Neuronal stem cell (in vitro differentiated cells): ENCODE results near the gene GABARAPL2.
A peak's percentile ranks its signal among the peaks of the same experiment; 100 is the strongest.

Experiments
- DNase-seq: peaks from one replicate; pipeline ENCODE4 v3.0.0-alpha.2; 2013; ENCODE audit warnings: low spot score
- H2AFZ ChIP-seq: one replicate; pipeline ENCODE4 v1.6.1; 2013; ENCODE audit warnings: mild to moderate bottlenecking, low read length, inconsistent platforms
- H2AK5ac ChIP-seq: 2 replicates; pipeline ENCODE4 v1.6.1; 2013; ENCODE audit warnings: low read depth, mild to moderate bottlenecking, inconsistent platforms, low read length, moderate library complexity, mixed read lengths
- H2BK120ac ChIP-seq: 2 replicates; pipeline ENCODE4 v1.6.1; 2013; ENCODE audit warnings: low read depth, mild to moderate bottlenecking, inconsistent platforms, low read length, moderate library complexity, mixed read lengths
- H2BK12ac ChIP-seq: one replicate; pipeline ENCODE4 v1.6.1; 2013; ENCODE audit warnings: low read length, inconsistent platforms
- H2BK15ac ChIP-seq: 2 replicates; pipeline ENCODE4 v1.6.1; 2013; ENCODE audit warnings: mild to moderate bottlenecking, low read length, inconsistent platforms, mixed read lengths
- H2BK5ac ChIP-seq: one replicate; pipeline ENCODE4 v1.6.1; 2013; ENCODE audit warnings: inconsistent platforms, mild to moderate bottlenecking, low read length, moderate library complexity
- H3K14ac ChIP-seq: one replicate; pipeline ENCODE4 v1.6.1; 2013; ENCODE audit warnings: low read length, inconsistent platforms
- H3K18ac ChIP-seq: 2 replicates; pipeline ENCODE4 v1.6.1; 2013; ENCODE audit warnings: low read length, inconsistent platforms
- H3K23ac ChIP-seq: 2 replicates; pipeline ENCODE4 v1.6.1; 2013; ENCODE audit warnings: low read depth, mild to moderate bottlenecking, mixed read lengths, low read length, inconsistent platforms; ENCODE audit not compliant: poor library complexity
- H3K27ac ChIP-seq: replicated peaks from 3 replicates; pipeline ENCODE4 v1.5.1; 2013; ENCODE audit warnings: low read length, inconsistent platforms
- H3K27me3 ChIP-seq, 3 experiments: 2 replicates each; pipeline ENCODE4 v1.6.1; 2013; ENCODE audit warnings: low read length in 3 of 3, mild to moderate bottlenecking in 2 of 3, inconsistent platforms in 1 of 3, low read depth in 1 of 3, mixed read lengths in 1 of 3, moderate library complexity in 1 of 3; ENCODE audit not compliant: control insufficient read depth in 3 of 3, insufficient read depth in 3 of 3
- H3K36me3 ChIP-seq, 2 donors: replicated peaks in 1 of 2; 2 replicates each; pipeline ENCODE4 v1.6.1; 2013; ENCODE audit warnings: low read length in 2 of 2; ENCODE audit not compliant: control insufficient read depth in 2 of 2, insufficient read depth in 2 of 2
- H3K4ac ChIP-seq: 2 replicates; pipeline ENCODE4 v1.6.1; 2013; ENCODE audit warnings: inconsistent platforms, mild to moderate bottlenecking, low read length, moderate library complexity
- H3K4me1 ChIP-seq, 2 donors: 1 replicate in 1 of 2; 2 replicates in 1 of 2; pipeline ENCODE4 v1.6.1; 2013; ENCODE audit warnings: low read length in 2 of 2, low read depth in 1 of 2; ENCODE audit not compliant: control insufficient read depth in 2 of 2, insufficient read depth in 1 of 2
- H3K4me2 ChIP-seq: one replicate; pipeline ENCODE4 v1.6.1; 2013; ENCODE audit warnings: mild to moderate bottlenecking, low read length, inconsistent platforms; ENCODE audit not compliant: insufficient read depth, poor library complexity, severe bottlenecking
- H3K4me3 ChIP-seq, 2 donors: 2 replicates each; pipeline ENCODE4 v1.5.1; 2013; ENCODE audit warnings: low read length in 2 of 2, mild to moderate bottlenecking in 2 of 2, inconsistent platforms in 1 of 2, moderate library complexity in 1 of 2
- H3K79me1 ChIP-seq: one replicate; pipeline ENCODE4 v1.6.1; 2013; ENCODE audit warnings: low read depth, mild to moderate bottlenecking, inconsistent platforms, low read length, moderate library complexity
- H3K9ac ChIP-seq: one replicate; pipeline ENCODE4 v1.6.1; 2013; ENCODE audit warnings: mild to moderate bottlenecking, low read depth, low read length, inconsistent platforms; ENCODE audit not compliant: poor library complexity
- H3K9me3 ChIP-seq, 2 donors: replicated peaks in 1 of 2; 2 replicates each; pipeline versions ENCODE3 to v1.6.1; 2013; ENCODE audit warnings: low read length in 2 of 2, mild to moderate bottlenecking in 2 of 2, inconsistent platforms in 1 of 2, low read depth in 1 of 2, mixed read lengths in 1 of 2, moderate library complexity in 1 of 2; ENCODE audit not compliant: control insufficient read depth in 2 of 2, insufficient read depth in 1 of 2
- H4K8ac ChIP-seq: one replicate; pipeline ENCODE4 v1.6.1; 2013; ENCODE audit warnings: low read depth, mild to moderate bottlenecking, inconsistent platforms, low read length, moderate library complexity
- H4K91ac ChIP-seq: one replicate; pipeline ENCODE4 v1.6.1; 2013; ENCODE audit warnings: low read length, low read depth, mild to moderate bottlenecking, inconsistent platforms; ENCODE audit not compliant: poor library complexity
- WGBS, 2 donors: extraction: QIAGEN DNeasy Blood & Tissue Kit; methylation state at CpG; one replicate each; pipeline ENCODE4 v1.1.7; 2013; ENCODE audit warnings: missing lambda C conversion rate in 2 of 2, mixed read lengths in 1 of 2; ENCODE audit not compliant: insufficient read length in 2 of 2, insufficient replicate concordance in 1 of 2; ENCODE audit errors: extremely low coverage in 2 of 2; 5-methylcytosine and 5-hydroxymethylcytosine counted together

GABARAPL2 gene

DNA sequence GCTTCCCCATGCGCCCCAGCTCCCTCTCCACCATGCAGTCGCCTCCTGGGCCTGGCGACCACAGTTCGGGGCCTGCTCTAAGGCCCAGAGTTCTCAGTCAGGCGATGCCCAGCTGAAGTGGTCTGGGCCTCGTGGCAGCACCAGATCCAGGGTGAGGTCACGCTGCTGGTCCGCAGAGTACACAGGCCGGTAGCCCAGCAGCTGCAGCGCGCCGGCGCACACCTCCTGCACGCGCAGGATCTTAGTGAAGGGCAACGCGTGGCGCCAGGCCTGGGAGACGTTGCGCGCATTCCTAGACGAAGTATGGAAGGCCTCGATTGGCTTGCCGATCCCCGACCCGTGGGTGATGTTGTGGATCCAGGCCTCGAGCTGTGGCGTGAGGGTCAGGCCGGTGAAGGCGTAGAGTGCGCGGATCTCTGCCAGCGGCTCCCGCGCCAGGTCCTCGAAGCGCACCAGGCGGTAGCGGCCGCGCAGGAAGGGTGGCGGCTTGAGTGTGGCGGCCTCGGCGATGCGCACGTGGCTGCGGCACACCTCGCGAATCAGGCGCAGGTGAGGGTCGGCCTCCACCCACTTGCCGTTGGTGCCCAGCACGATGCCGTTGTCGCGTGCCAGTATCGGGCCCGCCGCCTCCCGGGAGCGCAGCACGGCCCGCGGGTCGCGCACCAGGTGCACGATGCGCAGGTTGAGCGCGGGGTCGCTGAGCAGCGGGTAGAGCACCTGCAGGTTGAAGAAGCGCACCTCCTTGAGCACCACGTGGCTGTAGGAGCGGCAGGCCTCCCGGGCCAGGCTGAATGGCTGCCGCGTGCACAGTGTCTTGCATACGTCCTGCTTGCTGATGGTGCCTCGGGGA lies 36.9 kb upstream of the GABARAPL2 start:
- peak overlapping the region; percentile 73 for H3K18ac ChIP-seq
- H2BK12ac ChIP-seq: no peak overlapping the region
- peak overlapping the region; percentile 17 for H3K4ac ChIP-seq
- H3K9ac ChIP-seq: peak overlapping the region; percentile 72
- DNase-seq: no peak
- H3K14ac ChIP-seq: peak overlapping the region; percentile 40
- no peaks in the 10 kb centered on the region for H3K27me3 ChIP-seq
- H2AFZ ChIP-seq: no peak overlapping the region
- WGBS, 2 donors: no CpG with 5 or more reads among the region's 81 CpGs
- peak overlapping the region; percentile 76 for H3K23ac ChIP-seq
- no peaks in the 10 kb centered on the region for H3K9me3 ChIP-seq
- H2BK15ac ChIP-seq: no peak overlapping the region
- H2BK5ac ChIP-seq: no peak overlapping the region
- no peak overlapping the region for H4K91ac ChIP-seq
- H2BK120ac ChIP-seq: peak overlapping the region; percentile 20
- H3K79me1 ChIP-seq: peaks cover 6% of the 10 kb centered on the region
- H3K4me3 ChIP-seq: no peak overlapping the region
- H3K36me3 ChIP-seq: no peaks in the 10 kb centered on the region
- H3K4me1 ChIP-seq: no peaks in the 10 kb centered on the region
- peak overlapping the region; percentile 70 for H4K8ac ChIP-seq
- no peak overlapping the region for H3K27ac ChIP-seq
- peak overlapping the region; percentile 16 for H2AK5ac ChIP-seq
- no peak overlapping the region for H3K4me2 ChIP-seq

DNA sequence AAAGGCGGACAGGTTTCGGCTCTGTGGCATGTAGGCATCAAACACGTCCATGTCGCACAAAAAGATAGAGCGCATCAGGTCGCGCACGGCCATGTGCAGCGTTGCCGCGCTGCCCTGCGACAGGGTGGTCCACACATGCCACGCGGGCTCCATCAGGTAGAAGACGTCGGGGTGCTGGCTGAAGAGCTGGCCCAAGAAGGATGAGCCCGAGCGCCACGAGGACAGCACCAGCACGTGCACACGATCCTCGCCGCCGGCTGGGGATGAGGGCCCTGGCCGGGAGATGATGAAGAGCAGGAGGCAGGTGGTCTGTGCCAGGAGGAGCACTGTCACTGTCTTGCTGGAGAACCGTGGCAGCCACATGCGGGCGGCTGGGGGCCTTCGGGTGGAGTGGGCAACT lies 36.2 kb upstream of the GABARAPL2 start:
- H3K27ac ChIP-seq: no peak overlapping the region
- no peak for DNase-seq
- H3K14ac ChIP-seq: no peak overlapping the region

DNA sequence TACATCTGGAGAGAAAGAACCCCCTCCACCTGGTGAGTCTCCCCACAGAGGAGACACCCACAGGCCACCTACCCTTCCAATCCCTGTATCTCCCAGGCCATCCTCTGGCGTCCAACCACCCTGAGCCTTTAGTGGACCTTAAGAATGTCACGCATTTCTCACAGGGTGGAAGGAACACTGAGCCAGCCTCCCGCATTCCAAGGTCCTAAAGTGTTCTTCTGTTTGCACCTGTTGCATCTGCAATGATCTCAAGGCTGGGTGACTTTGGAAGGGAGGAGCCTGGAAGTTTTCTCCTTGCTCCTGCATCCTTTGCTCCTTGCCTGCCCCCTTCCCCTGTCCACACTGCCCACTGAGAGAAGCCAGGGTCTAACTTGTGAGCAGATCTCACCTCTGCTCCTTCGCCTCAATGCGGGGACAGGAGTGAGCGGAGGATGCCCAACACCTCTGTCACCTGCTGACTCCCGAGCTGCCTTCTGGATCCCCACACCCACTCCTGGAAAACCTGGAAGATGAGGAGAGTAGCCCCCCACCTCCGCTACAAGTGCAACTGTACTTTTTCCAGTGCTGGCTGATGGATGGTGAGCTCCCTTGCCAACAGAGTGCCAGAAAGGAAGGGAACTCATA lies 33.9 kb upstream of the GABARAPL2 start:
- Histone ChIP-seq H2AFZ (no peak overlapping the region), H3K14ac (no peak overlapping the region)

More for the DNA sequence above, 36.2 kb upstream of the GABARAPL2 start:
- Histone ChIP-seq H2BK5ac (no peak overlapping the region), H3K23ac (peak overlapping the region; percentile 49), H3K9ac (peak overlapping the region; percentile 36), H3K27me3 (no peaks in the 10 kb centered on the region), H4K91ac (no peak overlapping the region), H4K8ac (no peak overlapping the region), H2BK120ac (no peak overlapping the region), H2AFZ (no peak overlapping the region), H3K36me3 (no peaks in the 10 kb centered on the region), H3K4me3 (no peak overlapping the region), H3K79me1 (peaks cover 6% of the 10 kb centered on the region), H2BK12ac (no peak overlapping the region), H3K9me3 (no peaks in the 10 kb centered on the region), H3K18ac (peak overlapping the region; percentile 1), H2AK5ac (no peak overlapping the region), H3K4me2 (no peak overlapping the region), H2BK15ac (no peak overlapping the region), H3K4me1 (no peaks in the 10 kb centered on the region), H3K4ac (no peak overlapping the region)
- no CpG with 5 or more reads among the region's 29 CpGs for WGBS, 2 donors

DNA sequence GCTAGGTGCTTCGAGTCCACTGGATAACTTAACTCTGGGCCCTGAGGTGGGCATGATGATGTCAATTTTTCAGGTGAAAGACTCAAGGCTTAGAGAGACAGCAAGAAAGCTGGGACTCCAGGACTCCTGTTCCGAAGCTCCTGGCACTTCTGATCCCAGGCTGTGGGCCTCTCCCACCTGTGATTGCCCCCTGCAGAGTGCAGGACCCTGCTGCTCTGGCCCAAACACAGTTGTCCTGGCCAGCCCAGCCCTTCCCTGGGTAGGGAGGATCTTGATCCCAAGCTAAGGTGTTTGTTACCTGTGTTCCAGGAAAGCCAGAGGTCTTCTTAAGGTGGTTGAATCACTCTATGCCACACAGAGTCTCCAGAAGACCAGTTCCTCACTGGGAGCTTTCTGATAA lies 33.4 kb upstream of the GABARAPL2 start:
- Histone ChIP-seq H2AK5ac (no peak overlapping the region), H4K8ac (no peak overlapping the region), H2BK12ac (no peak overlapping the region), H3K4me3 (no peak overlapping the region), H3K27ac (no peak overlapping the region), H2BK5ac (no peak overlapping the region), H3K4me1 (no peaks in the 10 kb centered on the region), H3K79me1 (peaks cover 6% of the 10 kb centered on the region), H2BK15ac (no peak overlapping the region), H3K9me3 (no peaks in the 10 kb centered on the region), H3K4ac (no peak overlapping the region), H3K14ac (no peak overlapping the region), H3K27me3 (no peaks in the 10 kb centered on the region), H2BK120ac (no peak overlapping the region), H4K91ac (no peak overlapping the region), H3K9ac (no peak overlapping the region), H3K23ac (no peak overlapping the region), H2AFZ (no peak overlapping the region), H3K36me3 (no peaks in the 10 kb centered on the region), H3K18ac (no peak overlapping the region), H3K4me2 (no peak overlapping the region)
- no peak for DNase-seq
- no CpG with 5 or more reads among the region's 2 CpGs for WGBS, 2 donors

More for the DNA sequence above, 33.9 kb upstream of the GABARAPL2 start:
- no peak overlapping the region for H2BK5ac ChIP-seq
- no peak overlapping the region for H3K4me2 ChIP-seq
- H4K91ac ChIP-seq: no peak overlapping the region
- H2AK5ac ChIP-seq: no peak overlapping the region
- H3K27ac ChIP-seq: no peak overlapping the region
- H3K9me3 ChIP-seq: no peaks in the 10 kb centered on the region
- WGBS, 2 donors: no CpG with 5 or more reads among the region's 8 CpGs
- no peak overlapping the region for H4K8ac ChIP-seq
- H3K4me1 ChIP-seq: no peaks in the 10 kb centered on the region
- H3K79me1 ChIP-seq: peaks cover 6% of the 10 kb centered on the region
- H3K36me3 ChIP-seq: no peaks in the 10 kb centered on the region
- DNase-seq: no peak
- no peak overlapping the region for H3K4me3 ChIP-seq
- H2BK15ac ChIP-seq: no peak overlapping the region
- H3K27me3 ChIP-seq: no peaks in the 10 kb centered on the region
- H2BK12ac ChIP-seq: no peak overlapping the region
- H3K23ac ChIP-seq: peak overlapping the region; percentile 3
- H3K4ac ChIP-seq: no peak overlapping the region
- no peak overlapping the region for H3K18ac ChIP-seq
- no peak overlapping the region for H3K9ac ChIP-seq
- no peak overlapping the region for H2BK120ac ChIP-seq
